Measurements from ENCODE around the gene ADORA2A.

The ADORA2A gene

GRCh38 chr22:24417200-24417599 is 10.2 kb upstream of the ADORA2A start:
- no peaks in the 10 kb centered on the region for H3K27me3 ChIP-seq
- peaks cover 37 to 59% (median 45%) of the 10 kb centered on the region in 11 experiments for H3K36me3 ChIP-seq
- no peak for TF ChIP-seq Cebpa-rat (IDR thresholded peaks at IDR 0.05)
- peak overlapping the region in 4 of 11 experiments; percentile 12 to 41 (median 26); a peak in 3 of 22 replicates for H3K9ac ChIP-seq
- H3K4me1 ChIP-seq = peaks cover 62 to 76% (median 65%) of the 10 kb centered on the region in 10 experiments
- peak overlapping the region in 9 of 11 experiments; percentile 4 to 53 (median 27); a peak in 9 of 22 replicates for H3K27ac ChIP-seq
- peak overlapping the region; percentile 48 to 91 (median 82) for H3K4me2 ChIP-seq
- no peaks in the 10 kb centered on the region for H3K9me3 ChIP-seq (replicated peaks in 1 of 11)
- no peak overlapping the region for H3K4me3 ChIP-seq
- peaks cover 0 to 63% (median 41%) of the 10 kb centered on the region in 11 experiments; a peak in 18 of 22 replicates for H4K20me1 ChIP-seq

GRCh38 chr22:24417901-24418641 is 9.3 kb upstream of the ADORA2A start:
- Histone ChIP-seq H3K9ac (peak overlapping the region in 3 of 11 experiments; percentile 7 to 24 (median 24); a peak in 2 of 22 replicates), H4K20me1 (peaks cover 0 to 57% (median 41%) of the 10 kb centered on the region in 11 experiments; a peak in 18 of 22 replicates), H3K4me1 (peaks cover 62 to 76% (median 65%) of the 10 kb centered on the region in 10 experiments), H3K36me3 (peaks cover 28 to 50% (median 36%) of the 10 kb centered on the region in 11 experiments), H3K9me3 (replicated peaks in 1 of 11) (no peaks in the 10 kb centered on the region), H3K4me2 (peak overlapping the region; percentile 48 to 91 (median 82); a peak in 21 of 22 replicates), H3K27ac (peak overlapping the region in 4 of 11 experiments; percentile 24 to 53 (median 38); a peak in 4 of 22 replicates), H3K27me3 (peaks cover 0 to 5% (median 0%) of the 10 kb centered on the region in 11 experiments; a peak in 2 of 22 replicates), H3K4me3 (no peak overlapping the region)
- TF ChIP-seq Cebpa-rat (IDR thresholded peaks at IDR 0.05) = no peak

- Histone ChIP-seq H3K4me1 (peaks cover 62 to 76% (median 65%) of the 10 kb centered on the region in 10 experiments), H3K27me3 (peaks cover 5 to 13% (median 7%) of the 10 kb centered on the region in 11 experiments; a peak in 21 of 22 replicates), H3K9me3 (replicated peaks in 1 of 11) (peaks cover 0 to 3% (median 0%) of the 10 kb centered on the region in 11 experiments; a peak in 1 of 22 replicates), H3K36me3 (peaks cover 20 to 42% (median 27%) of the 10 kb centered on the region in 11 experiments), H3K4me2 (peak overlapping the region; percentile 43 to 91 (median 82)), H4K20me1 (peaks cover 0 to 53% (median 39%) of the 10 kb centered on the region in 11 experiments; a peak in 18 of 22 replicates), H3K9ac (peak overlapping the region in 6 of 11 experiments; percentile 7 to 67 (median 52); a peak in 6 of 22 replicates), H3K27ac (peak overlapping the region in 2 of 11 experiments; percentile 62 to 65; a peak in 4 of 22 replicates), H3K4me3 (no peak overlapping the region)
- no peak for TF ChIP-seq Cebpa-rat (IDR thresholded peaks at IDR 0.05)
Observed at GRCh38 chr22:24418786-24419474, 8.5 kb upstream of the ADORA2A start.

- Histone ChIP-seq H3K4me1 (peaks cover 63 to 81% (median 67%) of the 10 kb centered on the region in 10 experiments), H3K9ac (peak overlapping the region in 7 of 11 experiments; percentile 8 to 67 (median 52); a peak in 7 of 22 replicates), H3K27ac (peak overlapping the region in 4 of 11 experiments; percentile 44 to 65 (median 55); a peak in 5 of 22 replicates), H3K36me3 (peaks cover 14 to 37% (median 22%) of the 10 kb centered on the region in 11 experiments), H3K27me3 (peaks cover 5 to 18% (median 12%) of the 10 kb centered on the region in 11 experiments; a peak in 21 of 22 replicates), H3K9me3 (replicated peaks in 1 of 11) (peaks cover 0 to 3% (median 0%) of the 10 kb centered on the region in 11 experiments; a peak in 1 of 22 replicates), H3K4me3 (no peak overlapping the region), H3K4me2 (peak overlapping the region; percentile 43 to 91 (median 82)), H4K20me1 (peaks cover 0 to 53% (median 34%) of the 10 kb centered on the region in 11 experiments; a peak in 18 of 22 replicates)
- TF ChIP-seq Cebpa-rat (IDR thresholded peaks at IDR 0.05) = no peak
Observed at GRCh38 chr22:24419475-24419850, 7.9 kb upstream of the ADORA2A start.

- peaks cover 5 to 24% (median 14%) of the 10 kb centered on the region in 11 experiments; a peak in 21 of 22 replicates for H3K27me3 ChIP-seq
- peaks cover 0 to 3% (median 0%) of the 10 kb centered on the region in 11 experiments; a peak in 1 of 22 replicates for H3K9me3 ChIP-seq (replicated peaks in 1 of 11)
- no peak overlapping the region; a peak in 1 of 20 replicates for H3K4me3 ChIP-seq
- H3K4me1 ChIP-seq = peaks cover 62 to 77% (median 66%) of the 10 kb centered on the region in 10 experiments
- H3K27ac ChIP-seq = peak overlapping the region in 10 of 11 experiments; percentile 8 to 65 (median 46); a peak in 16 of 22 replicates
- peak overlapping the region; percentile 43 to 91 (median 82) for H3K4me2 ChIP-seq
- H4K20me1 ChIP-seq = peaks cover 0 to 53% (median 34%) of the 10 kb centered on the region in 11 experiments; a peak in 18 of 22 replicates
- H3K36me3 ChIP-seq = peaks cover 6 to 28% (median 13%) of the 10 kb centered on the region in 11 experiments; a peak in 18 of 22 replicates
- no peak for TF ChIP-seq Cebpa-rat (IDR thresholded peaks at IDR 0.05)
- peak overlapping the region in 10 of 11 experiments; percentile 10 to 67 (median 54); a peak in 19 of 22 replicates for H3K9ac ChIP-seq
Observed at GRCh38 chr22:24420072-24420976, 7.1 kb upstream of the ADORA2A start.

- H3K27me3 ChIP-seq = peaks cover 8 to 24% (median 14%) of the 10 kb centered on the region in 11 experiments; a peak in 21 of 22 replicates
Observed at GRCh38 chr22:24420977-24421343, 6.4 kb upstream of the ADORA2A start.

GRCh38 chr22:24421428-24421931 is 5.9 kb upstream of the ADORA2A start:
- Histone ChIP-seq H3K27ac (0 out of 22 replicates have a peak overlapping the region, but pooled peaks of 1 of the 11 experiments have one; percentile 65), H3K4me3 (no peak overlapping the region), H3K9me3 (replicated peaks in 1 of 11) (peaks cover 0 to 3% (median 0%) of the 10 kb centered on the region in 11 experiments; a peak in 1 of 22 replicates), H4K20me1 (peaks cover 0 to 45% (median 32%) of the 10 kb centered on the region in 11 experiments; a peak in 18 of 22 replicates), H3K36me3 (peaks cover 0 to 16% (median 4%) of the 10 kb centered on the region in 11 experiments; a peak in 9 of 22 replicates), H3K9ac (no peak overlapping the region), H3K4me2 (peak overlapping the region in 6 of 11 experiments; percentile 6 to 91 (median 83); a peak in 5 of 22 replicates), H3K27me3 (peaks cover 9 to 24% (median 14%) of the 10 kb centered on the region in 11 experiments; a peak in 21 of 22 replicates), H3K4me1 (peaks cover 59 to 77% (median 67%) of the 10 kb centered on the region in 10 experiments)
- no peak for TF ChIP-seq Cebpa-rat (IDR thresholded peaks at IDR 0.05)

More at GRCh38 chr22:24420977-24421343, 6.4 kb upstream of the ADORA2A start:
- H3K4me3 ChIP-seq = no peak overlapping the region
- peaks cover 0 to 50% (median 32%) of the 10 kb centered on the region in 11 experiments; a peak in 18 of 22 replicates for H4K20me1 ChIP-seq
- TF ChIP-seq Cebpa-rat (IDR thresholded peaks at IDR 0.05) = no peak
- H3K27ac ChIP-seq = peak overlapping the region in 8 of 11 experiments; percentile 8 to 65 (median 46); a peak in 6 of 22 replicates
- peaks cover 0 to 3% (median 0%) of the 10 kb centered on the region in 11 experiments; a peak in 1 of 22 replicates for H3K9me3 ChIP-seq (replicated peaks in 1 of 11)
- peak overlapping the region in 6 of 11 experiments; percentile 47 to 67 (median 60); a peak in 7 of 22 replicates for H3K9ac ChIP-seq
- peaks cover 59 to 77% (median 67%) of the 10 kb centered on the region in 10 experiments for H3K4me1 ChIP-seq
- H3K36me3 ChIP-seq = peaks cover under 1 to 22% (median 8%) of the 10 kb centered on the region in 11 experiments; a peak in 15 of 22 replicates
- peak overlapping the region; percentile 43 to 91 (median 82); a peak in 19 of 22 replicates for H3K4me2 ChIP-seq

Measured in BLaER1 treated with 17β-estradiol and CSF1 and Interleukin-3, amounts not matched to agents 10 nM and 100 nM (cell line).